GM12891 (cell line): Measurements from ENCODE around the gene MAN1A2.

Source experiments
- DNase-seq: peaks from one replicate; pipeline ENCODE4 v3.0.0; 2011; ENCODE audit warnings: low spot score; ENCODE audit not compliant: insufficient read length
- FAIRE-seq: peaks from 2 replicates; lab custom pipeline; 2011; peaks lifted over from hg19 to GRCh38; lab: Jason Lieb, UNC
- PAX5 ChIP-seq: IDR thresholded peaks from 2 replicates; pipeline ENCODE4 v1.6.1; 2011; ENCODE audit warnings: low read length, moderate library complexity, mild to moderate bottlenecking; ENCODE audit not compliant: insufficient read depth, severe bottlenecking
- POLR2A ChIP-seq: IDR thresholded peaks from 2 replicates; pipeline ENCODE4 v1.6.1; 2011; ENCODE audit warnings: low read depth, low read length, control low read depth
- POLR2AphosphoS5 ChIP-seq: IDR thresholded peaks from 2 replicates; pipeline ENCODE4 v1.6.1; 2011; ENCODE audit warnings: low read depth, low read length, control low read depth
- POU2F2 ChIP-seq: IDR thresholded peaks from 2 replicates; pipeline ENCODE4 v1.6.1; 2011; ENCODE audit warnings: low read depth, mild to moderate bottlenecking, control low read depth, low read length, moderate library complexity
- SPI1 ChIP-seq: IDR thresholded peaks from 2 replicates; pipeline ENCODE4 v1.6.1; 2011; ENCODE audit warnings: low read depth, low read length, control low read depth
- TAF1 ChIP-seq: IDR thresholded peaks from 2 replicates; pipeline ENCODE4 v1.6.1; 2011; ENCODE audit warnings: low read depth, low read length, control low read depth

MAN1A2 gene

DNA sequence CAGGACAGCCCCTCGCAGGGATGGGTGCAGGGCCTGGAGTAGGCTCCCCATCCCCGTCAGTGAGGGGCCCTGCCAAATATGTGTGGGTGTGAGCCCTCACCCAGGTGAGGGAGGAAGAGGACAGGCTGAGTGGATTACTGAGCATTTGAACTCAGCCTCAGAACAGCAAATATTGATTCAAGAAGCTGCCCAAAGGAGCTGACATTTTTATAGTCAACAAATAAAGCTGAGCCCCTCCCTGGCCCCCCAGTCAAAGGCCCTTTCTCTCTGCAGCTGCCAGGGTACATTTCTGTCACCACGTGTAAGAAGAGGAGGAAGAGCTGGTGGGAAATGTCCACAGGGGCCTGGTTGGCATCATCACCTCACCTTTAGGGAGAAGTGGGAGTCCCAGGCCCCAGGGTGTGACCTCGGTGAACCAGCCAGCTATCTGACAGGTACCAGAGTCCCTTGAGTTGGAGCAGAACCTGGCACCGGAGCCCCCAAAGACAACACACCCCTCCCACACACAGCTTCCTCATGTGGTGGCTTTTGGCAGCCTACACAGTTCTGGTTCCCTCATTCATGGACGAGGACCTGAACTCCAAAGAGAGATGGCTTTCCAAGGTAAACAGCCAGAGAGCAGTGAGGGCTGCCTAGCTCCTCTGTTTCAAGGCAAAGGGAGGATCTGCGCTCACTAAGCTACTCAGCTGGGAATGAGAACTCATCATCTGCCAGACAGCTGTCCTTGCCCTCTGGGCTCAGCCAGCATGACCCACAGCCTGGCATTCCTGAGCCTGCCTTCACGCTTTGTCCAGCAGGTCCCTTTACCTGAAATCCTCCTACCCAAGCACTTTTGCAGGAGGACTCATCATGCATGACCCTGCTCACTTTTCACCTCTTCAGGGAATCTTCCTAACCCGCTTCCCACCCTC is 195.6 kb downstream of the MAN1A2 start:
- no peak for DNase-seq
- FAIRE-seq = no peak
- no peak for TF ChIP-seq POU2F2
- TF ChIP-seq POLR2A = no peak
- TF ChIP-seq SPI1 = no peak
- no peak for TF ChIP-seq TAF1
- no peak for TF ChIP-seq PAX5
- TF ChIP-seq POLR2AphosphoS5 = no peak

DNA sequence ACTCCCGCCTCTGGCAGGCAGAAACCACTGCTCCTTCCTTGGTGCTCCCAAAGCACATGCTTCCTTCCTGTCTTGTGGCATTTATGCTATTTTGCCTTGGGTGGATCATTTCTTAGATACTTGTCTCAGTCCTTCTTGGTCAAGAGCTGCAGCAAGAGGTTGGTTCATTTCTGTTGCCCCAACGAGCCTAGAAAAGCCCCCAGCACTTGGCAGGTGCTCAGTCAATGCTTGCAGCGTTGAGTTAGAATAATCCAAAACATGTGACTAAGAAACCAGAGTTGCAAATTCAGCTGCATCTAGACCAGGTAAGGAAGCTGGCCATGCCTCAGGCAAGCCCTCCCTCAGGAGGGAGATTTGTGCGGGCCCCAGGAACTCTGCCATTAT is 196.2 kb downstream of the MAN1A2 start:
- FAIRE-seq = no peak
- TF ChIP-seq TAF1 = no peak
- no peak for TF ChIP-seq PAX5
- TF ChIP-seq POLR2A = no peak

DNA sequence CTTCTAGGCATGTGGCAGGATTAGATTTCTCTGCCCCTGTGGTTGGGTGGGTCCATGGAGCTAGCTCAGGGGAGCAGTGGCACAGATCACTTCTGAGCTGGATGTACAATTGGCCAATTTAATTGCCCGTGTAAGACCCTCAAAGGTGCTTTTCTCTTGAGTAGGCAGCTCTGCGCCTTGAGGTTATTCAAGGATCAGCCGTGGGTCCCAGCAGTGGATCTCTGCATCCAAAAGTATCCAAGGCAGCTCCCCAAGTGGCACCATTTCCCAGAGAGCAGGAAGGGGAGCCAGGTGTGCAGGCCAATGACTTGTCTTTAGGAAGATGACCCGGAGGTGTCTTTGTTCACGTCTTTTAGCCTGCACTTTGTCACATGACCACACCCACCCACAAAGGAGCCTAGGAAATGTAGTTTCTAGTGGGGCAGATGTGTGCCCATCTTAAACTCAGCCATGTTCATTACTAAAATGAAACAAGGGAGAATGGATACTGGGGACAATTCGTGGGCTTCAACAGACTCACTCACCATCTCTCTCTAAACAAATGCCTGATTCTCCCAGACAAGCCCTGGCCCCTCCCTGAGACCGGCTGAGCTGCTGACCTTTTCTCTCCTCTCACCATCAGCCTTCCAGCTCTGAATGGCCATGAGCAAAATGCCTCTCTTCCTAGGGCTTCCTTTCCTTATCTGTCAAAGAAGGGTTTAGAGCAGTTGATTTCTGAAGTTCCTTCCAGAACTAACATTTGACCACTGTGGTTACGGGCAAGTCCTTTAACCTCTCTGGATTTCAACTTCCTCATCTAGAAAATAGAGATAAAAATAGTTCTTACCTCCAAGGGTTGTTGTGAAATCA is 197.2 kb downstream of the MAN1A2 start:
- DNase-seq (no peak), FAIRE-seq (no peak)
- TF ChIP-seq POU2F2 (no peak), SPI1 (no peak), TAF1 (no peak), POLR2AphosphoS5 (no peak), POLR2A (no peak)

More for the DNA sequence above, 196.2 kb downstream of the MAN1A2 start:
- no peak for DNase-seq

DNA sequence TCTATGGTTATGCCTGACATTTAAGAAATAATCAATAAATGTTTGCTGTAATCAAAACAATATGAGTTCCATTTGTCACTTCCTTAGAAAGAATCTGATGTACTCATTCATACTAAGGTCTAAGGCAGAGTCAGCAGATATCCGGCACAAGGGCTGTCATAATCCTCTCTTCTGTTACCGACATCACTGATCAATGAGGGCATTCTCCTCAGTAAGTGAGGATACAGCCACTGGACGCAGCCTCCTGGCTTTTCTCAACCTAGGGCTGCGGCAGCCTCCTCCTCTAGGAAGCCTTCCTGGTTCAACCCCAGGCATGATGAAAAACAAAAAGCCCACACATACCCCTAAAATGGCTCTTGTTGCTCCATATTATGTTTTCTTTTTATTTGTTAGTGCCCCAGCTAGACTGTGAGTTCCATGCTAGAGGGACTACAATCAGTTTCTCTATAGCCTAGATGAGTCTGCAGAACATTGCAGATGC is 197.9 kb downstream of the MAN1A2 start:
- FAIRE-seq (no peak), DNase-seq (no peak)
- no peak for TF ChIP-seq SPI1
- no peak for TF ChIP-seq PAX5
- TF ChIP-seq TAF1 = no peak
- no peak for TF ChIP-seq POLR2A
- TF ChIP-seq POLR2AphosphoS5 = no peak
- TF ChIP-seq POU2F2 = no peak

DNA sequence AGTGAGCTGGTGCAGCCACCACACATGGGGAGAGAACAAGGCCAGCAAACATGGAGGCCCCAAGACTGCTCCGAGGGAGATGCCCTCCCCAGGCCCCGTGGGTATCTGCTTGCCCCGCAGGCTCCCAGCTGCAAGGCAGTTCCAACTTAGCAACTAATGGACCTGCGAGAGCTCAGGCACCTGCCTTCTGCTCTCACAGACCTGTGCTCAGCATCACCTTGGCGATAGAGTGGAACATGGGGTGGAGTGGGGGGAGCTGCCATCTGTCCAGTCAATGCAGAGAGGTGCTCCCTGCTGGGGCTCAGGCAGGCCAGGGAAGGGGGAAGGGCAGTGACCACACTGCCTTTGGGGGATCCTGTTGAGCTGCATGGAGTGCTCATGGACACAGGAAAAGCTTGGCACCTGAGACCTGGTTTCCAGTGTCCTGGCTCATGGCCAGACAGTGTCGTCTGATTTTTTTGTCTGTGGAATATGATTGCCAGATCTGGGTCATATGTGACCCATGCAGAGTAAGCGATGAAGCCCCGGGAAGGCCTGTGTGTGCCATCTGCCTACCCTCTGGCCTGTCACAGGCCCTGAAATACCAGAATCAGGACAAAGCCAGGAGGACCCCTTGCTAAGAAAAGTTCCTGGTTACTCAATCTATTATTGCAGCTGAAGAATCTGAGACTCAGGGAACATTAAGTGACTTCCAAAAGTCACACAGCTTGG is 198.7 kb downstream of the MAN1A2 start:
- FAIRE-seq (no peak), DNase-seq (no peak)
- TF ChIP-seq TAF1 (no peak), POU2F2 (no peak), POLR2AphosphoS5 (no peak), PAX5 (no peak), SPI1 (no peak), POLR2A (no peak)

DNA sequence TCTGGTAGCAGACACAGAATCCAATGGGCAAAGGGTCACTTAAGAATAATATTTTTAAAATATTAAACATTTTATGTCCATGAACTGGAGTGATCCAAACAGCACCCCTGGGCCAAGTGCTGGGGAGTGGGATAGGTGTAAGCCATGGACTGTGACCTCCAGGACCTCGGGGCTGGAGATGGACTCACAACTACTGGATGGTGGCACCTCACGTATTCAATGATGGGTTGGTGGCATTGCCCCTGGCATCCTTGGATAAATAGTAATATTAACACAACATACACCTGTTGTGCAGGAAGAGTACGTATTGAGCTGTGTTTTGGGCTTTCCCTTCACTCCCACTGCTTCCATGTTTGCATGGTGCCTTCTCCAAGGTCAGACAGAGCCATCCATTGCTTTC is 199.3 kb downstream of the MAN1A2 start:
- TF ChIP-seq POLR2A = no peak
- no peak for TF ChIP-seq SPI1
- no peak for TF ChIP-seq TAF1
- TF ChIP-seq POU2F2 = no peak
- TF ChIP-seq POLR2AphosphoS5 = no peak
- TF ChIP-seq PAX5 = no peak
- DNase-seq (no peak), FAIRE-seq (no peak)

DNA sequence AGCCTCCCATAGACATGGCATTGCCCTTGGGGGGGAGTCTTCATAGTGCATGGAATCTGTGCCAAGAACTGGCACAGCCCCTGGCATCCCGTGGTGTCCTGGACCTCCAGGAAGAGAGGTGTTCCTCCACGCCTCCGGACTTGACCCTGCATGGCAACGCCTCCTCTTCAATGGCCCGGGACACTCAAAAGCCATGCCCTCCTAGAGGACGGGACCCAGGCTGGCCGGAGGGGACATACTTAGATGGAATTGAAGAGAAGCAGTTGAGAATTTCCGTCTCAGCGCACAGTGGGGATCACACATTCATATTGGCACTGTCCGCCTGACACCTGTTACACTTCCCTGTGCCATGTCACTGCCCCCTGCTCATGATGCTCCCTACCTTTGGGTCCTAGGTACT is 200.2 kb downstream of the MAN1A2 start:
- TF ChIP-seq SPI1 = no peak
- no peak for TF ChIP-seq POLR2AphosphoS5
- no peak for TF ChIP-seq TAF1
- TF ChIP-seq PAX5 = no peak
- no peak for TF ChIP-seq POLR2A
- no peak for TF ChIP-seq POU2F2
- no peak for DNase-seq
- FAIRE-seq = no peak

DNA sequence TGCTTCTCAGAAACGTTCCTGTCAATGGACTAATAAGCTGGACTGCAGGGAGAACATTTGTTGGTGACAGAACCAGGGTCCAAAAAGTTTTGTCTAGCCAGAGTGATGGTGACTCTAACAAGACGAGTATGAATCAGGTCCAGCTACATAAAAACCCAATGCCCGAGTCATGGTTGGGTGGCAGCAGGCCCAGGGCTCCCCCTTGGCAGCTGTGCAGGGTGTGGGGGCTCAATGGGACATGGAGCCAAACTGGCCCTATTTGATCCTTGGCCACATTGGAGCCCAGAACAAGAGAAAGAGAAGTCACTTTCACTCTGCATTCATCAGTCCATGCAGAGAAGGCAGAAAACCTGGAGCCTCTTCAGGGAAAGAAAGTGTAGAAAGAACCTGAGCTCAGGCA is 200.7 kb downstream of the MAN1A2 start:
- DNase-seq (no peak), FAIRE-seq (no peak)
- TF ChIP-seq POLR2A (no peak), SPI1 (no peak), TAF1 (no peak), POU2F2 (no peak), PAX5 (no peak), POLR2AphosphoS5 (no peak)

DNA sequence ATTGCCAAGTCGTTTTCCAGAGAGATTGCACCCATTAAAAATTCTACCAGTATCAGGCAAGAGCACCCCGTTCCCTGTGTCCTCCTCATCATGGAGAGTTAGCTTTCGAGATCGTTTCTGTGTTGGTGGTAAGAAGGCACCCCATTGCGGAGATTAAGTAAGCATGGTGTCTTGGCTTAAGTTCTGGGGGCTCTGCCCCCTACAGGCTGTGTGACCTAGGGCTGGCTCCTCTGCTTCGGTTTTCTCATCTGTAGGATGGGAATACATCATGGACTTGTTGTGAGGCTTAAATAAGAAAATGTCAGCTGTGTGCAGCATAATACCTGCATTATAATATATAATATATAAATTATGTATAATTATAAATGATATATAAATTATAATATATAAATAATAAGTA is 201.8 kb downstream of the MAN1A2 start:
- TF ChIP-seq SPI1 (no peak), POLR2AphosphoS5 (no peak), POU2F2 (no peak), TAF1 (no peak), PAX5 (no peak), POLR2A (no peak)
- FAIRE-seq = no peak
- DNase-seq = no peak
